SU-DHL-6 (cell line): Measurements from ENCODE around the gene MAP7.

ENCODE experiments used
- H2AFZ ChIP-seq: fragments of 200-600 bp; sonication (generic); 2 replicates; pipeline ENCODE4 v1.6.1; 2014; ENCODE audit warnings: low read depth, mild to moderate bottlenecking, moderate library complexity, mixed read lengths, antibody characterized with exemption, low read length; ENCODE audit not compliant: severe bottlenecking
- H3F3A ChIP-seq: fragments of 200-600 bp; shearing (Covaris generic); 2 replicates; pipeline ENCODE4 v1.6.0; 2016; ENCODE audit warnings: antibody characterized with exemption, mild to moderate bottlenecking; ENCODE audit not compliant: insufficient read depth
- H3K27ac ChIP-seq: fragments of 200-600 bp; sonication (generic); 2 replicates; pipeline ENCODE4 v1.5.1; 2016; ENCODE audit warnings: low read depth, mild to moderate bottlenecking, low read length, moderate library complexity, mixed read lengths
- H3K27me3 ChIP-seq: fragments of 200-600 bp; sonication (generic), shearing (Covaris generic); 2 replicates; pipeline ENCODE4 v1.6.0; 2014; ENCODE audit warnings: mild to moderate bottlenecking, low read length
- H3K36me3 ChIP-seq: fragments of 200-600 bp; sonication (generic); 2 replicates; pipeline ENCODE4 v1.6.1; 2014; ENCODE audit warnings: mild to moderate bottlenecking, low read length, mixed read lengths
- H3K4me2 ChIP-seq: fragments of 300-600, 200-600 bp; shearing (Covaris generic), sonication (generic); 2 replicates; pipeline ENCODE4 v1.6.0; 2014; ENCODE audit warnings: low read length, low read depth, mild to moderate bottlenecking; ENCODE audit not compliant: poor library complexity, severe bottlenecking
- H3K4me3 ChIP-seq: fragments of 200-600 bp; sonication (generic); 2 replicates; pipeline ENCODE4 v1.5.1; 2014; ENCODE audit warnings: antibody characterized with exemption, low read length, mild to moderate bottlenecking, mixed read lengths; ENCODE audit not compliant: insufficient read depth, poor library complexity, severe bottlenecking
- H3K79me2 ChIP-seq: fragments of 200-600 bp; sonication (generic); 2 replicates; pipeline ENCODE4 v1.6.1; 2014; ENCODE audit warnings: mild to moderate bottlenecking, low read length, moderate library complexity; ENCODE audit not compliant: insufficient read depth
- H3K9ac ChIP-seq: fragments of 200-600 bp; sonication (generic); 2 replicates; pipeline ENCODE4 v1.7.0; 2014; ENCODE audit warnings: mild to moderate bottlenecking, low read length
- H3K9me2 ChIP-seq: fragments of 200-600 bp; sonication (generic); replicated peaks from 2 replicates; pipeline ENCODE4 v1.6.1; 2014; ENCODE audit warnings: low read length; ENCODE audit not compliant: insufficient read depth
- H3K9me3 ChIP-seq: fragments of 200-600 bp; sonication (generic); 2 replicates; pipeline ENCODE4 v1.6.1; 2014; ENCODE audit warnings: low read length, mixed read lengths; ENCODE audit not compliant: insufficient read depth
- H4K20me1 ChIP-seq: fragments of 200-600 bp; sonication (generic); 2 replicates; pipeline ENCODE4 v1.6.1; 2014; ENCODE audit warnings: low read depth, mild to moderate bottlenecking, antibody characterized with exemption, low read length, moderate library complexity, mixed read lengths
- CTCF ChIP-seq: fragments of 200-600 bp; sonication (generic); IDR thresholded peaks from one replicate; pipeline ENCODE4 v1.5.1; 2017; ENCODE audit warnings: antibody characterized with exemption, mild to moderate bottlenecking, low read length, moderate library complexity; ENCODE audit not compliant: insufficient read depth, poor library complexity, severe bottlenecking
- EZH2phosphoT487 ChIP-seq: fragments of 200-600 bp; sonication (generic), shearing (Covaris generic); conservative IDR thresholded peaks from 2 replicates; pipeline ENCODE4 v1.6.1; 2018; ENCODE audit warnings: mild to moderate bottlenecking, antibody characterized with exemption, low read length, moderate library complexity, mixed read lengths

Gene MAP7

GRCh38 chr6:136535017-136535765, 15.0 kb downstream of the MAP7 start:
- H3K4me2 ChIP-seq = no peak overlapping the region
- H4K20me1 ChIP-seq = no peaks in the 10 kb centered on the region
- TF ChIP-seq EZH2phosphoT487 (no peak), CTCF (no peak)
- H2AFZ ChIP-seq = no peak overlapping the region
- no peak overlapping the region for H3K4me3 ChIP-seq
- no peaks in the 10 kb centered on the region for H3K27me3 ChIP-seq
- H3K27ac ChIP-seq = no peak overlapping the region
- no peaks in the 10 kb centered on the region for H3K36me3 ChIP-seq
- H3K9ac ChIP-seq = no peak overlapping the region
- no peaks in the 10 kb centered on the region for H3K9me3 ChIP-seq
- H3F3A ChIP-seq = no peaks in the 10 kb centered on the region
- H3K79me2 ChIP-seq = no peaks in the 10 kb centered on the region
- H3K9me2 ChIP-seq = no peaks in the 10 kb centered on the region

DNA sequence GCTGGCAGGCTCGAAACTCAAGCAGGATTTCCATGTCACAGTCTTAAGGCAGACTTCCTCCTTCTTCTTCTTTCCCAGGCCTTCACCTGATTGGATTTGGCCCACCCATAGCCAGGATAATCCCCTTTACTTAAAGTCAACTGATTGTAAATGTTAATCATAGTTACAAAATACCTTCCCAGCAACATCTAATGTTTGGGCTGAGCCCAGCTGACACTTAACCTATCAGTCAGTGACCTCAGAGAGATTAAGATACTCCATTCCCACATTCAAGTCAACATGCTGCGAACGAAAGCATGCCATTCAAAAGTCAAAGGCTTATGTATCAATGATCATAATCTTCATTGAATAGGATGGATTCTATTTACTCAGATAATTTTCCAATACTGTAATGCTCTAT, 16.0 kb downstream of the MAP7 start:
- no peak for TF ChIP-seq EZH2phosphoT487
- H3K36me3 ChIP-seq = no peaks in the 10 kb centered on the region
- H3K9ac ChIP-seq = no peak overlapping the region
- no peaks in the 10 kb centered on the region for H3K9me3 ChIP-seq
- H3K79me2 ChIP-seq = no peaks in the 10 kb centered on the region
- no peaks in the 10 kb centered on the region for H3K27me3 ChIP-seq
- H4K20me1 ChIP-seq = no peaks in the 10 kb centered on the region
- H3K9me2 ChIP-seq = no peaks in the 10 kb centered on the region
- H3K27ac ChIP-seq = no peak overlapping the region
- no peak overlapping the region for H2AFZ ChIP-seq
- no peaks in the 10 kb centered on the region for H3F3A ChIP-seq
- no peak overlapping the region for H3K4me2 ChIP-seq
- H3K4me3 ChIP-seq = no peak overlapping the region

DNA sequence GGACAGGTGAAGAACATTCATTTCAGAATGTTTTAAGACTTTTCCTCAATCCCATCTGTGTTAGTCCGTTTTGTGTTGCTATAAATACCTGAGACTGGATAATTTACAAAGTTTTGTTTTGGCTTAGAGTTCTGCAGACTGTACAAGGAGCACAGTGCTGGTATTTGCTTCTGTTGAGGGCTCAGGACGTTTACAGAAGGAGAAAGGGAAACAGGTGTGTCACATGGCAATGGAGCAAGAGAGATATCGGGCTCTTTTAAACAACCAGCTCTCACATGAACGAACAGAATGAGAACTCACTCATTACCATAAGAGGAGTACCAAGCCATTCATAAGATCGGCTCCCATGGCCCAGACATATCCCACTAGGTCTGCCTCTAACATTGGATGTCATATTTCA, 16.7 kb downstream of the MAP7 start:
- Histone ChIP-seq H3K36me3 (no peaks in the 10 kb centered on the region), H3K9ac (no peak overlapping the region), H2AFZ (no peak overlapping the region), H4K20me1 (no peaks in the 10 kb centered on the region), H3K27me3 (no peaks in the 10 kb centered on the region), H3K4me3 (no peak overlapping the region), H3F3A (no peaks in the 10 kb centered on the region), H3K27ac (no peak overlapping the region), H3K79me2 (no peaks in the 10 kb centered on the region), H3K9me2 (no peaks in the 10 kb centered on the region), H3K9me3 (no peaks in the 10 kb centered on the region), H3K4me2 (no peak overlapping the region)
- TF ChIP-seq EZH2phosphoT487 = no peak
- no peak for TF ChIP-seq CTCF

GRCh38 chr6:136532030-136532429, 18.2 kb downstream of the MAP7 start:
- H3K36me3 ChIP-seq = no peaks in the 10 kb centered on the region
- H3K4me2 ChIP-seq = no peak overlapping the region
- no peak overlapping the region for H2AFZ ChIP-seq
- H3K79me2 ChIP-seq = no peaks in the 10 kb centered on the region
- H3K4me3 ChIP-seq = no peak overlapping the region
- no peaks in the 10 kb centered on the region for H3K9me3 ChIP-seq
- no peak overlapping the region for H3K9ac ChIP-seq
- H3F3A ChIP-seq = no peaks in the 10 kb centered on the region
- H3K27me3 ChIP-seq = no peaks in the 10 kb centered on the region
- H3K9me2 ChIP-seq = no peaks in the 10 kb centered on the region
- TF ChIP-seq CTCF = no peak
- no peak for TF ChIP-seq EZH2phosphoT487
- no peak overlapping the region for H3K27ac ChIP-seq
- H4K20me1 ChIP-seq = no peaks in the 10 kb centered on the region
